ENCODE data around the gene CRACDL.

CRACDL gene

GRCh38 chr2:98808546-98808945, 127.5 kb downstream of the CRACDL start:
- H3K4me3 ChIP-seq (ENCODE audit: low read length): no peak overlapping the region
- no peak for TF ChIP-seq CTCF (conservative IDR thresholded peaks at IDR 0.05; ENCODE audit: low read depth, low read length)
- DNase-seq (ENCODE audit: low read depth): no peak

GRCh38 chr2:98807929-98808328, 128.1 kb downstream of the CRACDL start:
- H3K4me3 ChIP-seq (ENCODE audit: low read length): no peak overlapping the region
- DNase-seq (ENCODE audit: low read depth): no peak
- no peak for TF ChIP-seq CTCF (conservative IDR thresholded peaks at IDR 0.05; ENCODE audit: low read depth, low read length)

GRCh38 chr2:98807221-98807620, 128.8 kb downstream of the CRACDL start:
- no peak for TF ChIP-seq CTCF (conservative IDR thresholded peaks at IDR 0.05; ENCODE audit: low read depth, low read length)
- H3K4me3 ChIP-seq (ENCODE audit: low read length): no peak overlapping the region
- DNase-seq (ENCODE audit: low read depth): no peak

- no peak for TF ChIP-seq CTCF (conservative IDR thresholded peaks at IDR 0.05; ENCODE audit: low read depth, low read length)
- DNase-seq (ENCODE audit: low read depth): peak; percentile 43
- no peak overlapping the region for H3K4me3 ChIP-seq (ENCODE audit: low read length)
Measured at GRCh38 chr2:98806236-98806697, 129.8 kb downstream of the CRACDL start.

- no peak for DNase-seq (ENCODE audit: low read depth)
- TF ChIP-seq CTCF (conservative IDR thresholded peaks at IDR 0.05; ENCODE audit: low read depth, low read length): no peak
- no peak overlapping the region for H3K4me3 ChIP-seq (ENCODE audit: low read length)
Measured at GRCh38 chr2:98805412-98806171, 130.4 kb downstream of the CRACDL start.

GRCh38 chr2:98804736-98805135, 131.3 kb downstream of the CRACDL start:
- no peak for TF ChIP-seq CTCF (conservative IDR thresholded peaks at IDR 0.05; ENCODE audit: low read depth, low read length)
- no peak overlapping the region for H3K4me3 ChIP-seq (ENCODE audit: low read length)
- DNase-seq (ENCODE audit: low read depth): no peak

- TF ChIP-seq CTCF (conservative IDR thresholded peaks at IDR 0.05; ENCODE audit: low read depth, low read length): no peak
- no peak for DNase-seq (ENCODE audit: low read depth)
- no peak overlapping the region for H3K4me3 ChIP-seq (ENCODE audit: low read length)
Measured at GRCh38 chr2:98804265-98804650, 131.8 kb downstream of the CRACDL start.
